Measurements from ENCODE around the gene KDM5A. TPM values are rescaled to one million over a fixed set of nuclear protein-coding genes. Genes with fewer than 3 reads are reported as not detected.

KDM5A gene
- total and polyA plus RNA-seq, 12 donors: 5.5 to 104 (median 58.3) TPM

DNA sequence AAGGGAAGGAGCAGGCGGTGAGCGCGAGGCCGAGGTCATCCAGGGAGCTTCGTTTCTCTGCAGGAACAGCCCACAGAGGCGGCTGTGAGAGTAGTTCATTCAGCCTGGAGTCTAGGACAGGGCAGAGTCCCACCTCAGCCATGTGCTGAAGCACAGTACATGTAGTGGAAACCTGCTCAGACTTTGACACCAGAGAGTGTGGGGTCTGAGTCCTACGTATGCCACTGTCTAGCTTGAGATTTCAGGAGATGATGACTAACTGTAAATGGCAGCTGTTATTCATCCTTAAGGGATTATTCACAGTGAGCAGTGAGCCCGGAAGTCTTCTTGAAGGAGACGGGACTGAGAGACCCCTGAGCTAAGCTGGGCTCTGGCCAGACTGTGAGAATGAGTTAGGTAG is 125.5 kb downstream of the KDM5A start:
- intact Hi-C loops (cut with DNase I): no loop called here
- Histone ChIP-seq H3K9me3 (replicated peaks in 1 of 3) (no peaks in the 10 kb centered on the region), H3K4me1 (replicated peaks in 1 of 2) (no peaks in the 10 kb centered on the region), H3K4me3 (no peak overlapping the region), H3K27me3 (peaks cover 6% of the 10 kb centered on the region), H3K27ac (no peak overlapping the region), H3K36me3 (replicated peaks in 1 of 2) (no peaks in the 10 kb centered on the region)
- 74 to 79% (median 75%) methylated on average over 9 of the region's 9 CpGs for WGBS, 4 donors
- TF ChIP-seq, protein P1, sequence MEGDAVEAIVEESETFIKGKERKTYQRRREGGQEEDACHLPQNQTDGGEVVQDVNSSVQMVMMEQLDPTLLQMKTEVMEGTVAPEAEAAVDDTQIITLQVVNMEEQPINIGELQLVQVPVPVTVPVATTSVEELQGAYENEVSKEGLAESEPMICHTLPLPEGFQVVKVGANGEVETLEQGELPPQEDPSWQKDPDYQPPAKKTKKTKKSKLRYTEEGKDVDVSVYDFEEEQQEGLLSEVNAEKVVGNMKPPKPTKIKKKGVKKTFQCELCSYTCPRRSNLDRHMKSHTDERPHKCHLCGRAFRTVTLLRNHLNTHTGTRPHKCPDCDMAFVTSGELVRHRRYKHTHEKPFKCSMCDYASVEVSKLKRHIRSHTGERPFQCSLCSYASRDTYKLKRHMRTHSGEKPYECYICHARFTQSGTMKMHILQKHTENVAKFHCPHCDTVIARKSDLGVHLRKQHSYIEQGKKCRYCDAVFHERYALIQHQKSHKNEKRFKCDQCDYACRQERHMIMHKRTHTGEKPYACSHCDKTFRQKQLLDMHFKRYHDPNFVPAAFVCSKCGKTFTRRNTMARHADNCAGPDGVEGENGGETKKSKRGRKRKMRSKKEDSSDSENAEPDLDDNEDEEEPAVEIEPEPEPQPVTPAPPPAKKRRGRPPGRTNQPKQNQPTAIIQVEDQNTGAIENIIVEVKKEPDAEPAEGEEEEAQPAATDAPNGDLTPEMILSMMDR (IDR thresholded peaks at IDR 0.05): no peak
- TF ChIP-seq POLR2A (IDR thresholded peaks at IDR 0.05): no peak
- DNase-seq: no peak

DNA sequence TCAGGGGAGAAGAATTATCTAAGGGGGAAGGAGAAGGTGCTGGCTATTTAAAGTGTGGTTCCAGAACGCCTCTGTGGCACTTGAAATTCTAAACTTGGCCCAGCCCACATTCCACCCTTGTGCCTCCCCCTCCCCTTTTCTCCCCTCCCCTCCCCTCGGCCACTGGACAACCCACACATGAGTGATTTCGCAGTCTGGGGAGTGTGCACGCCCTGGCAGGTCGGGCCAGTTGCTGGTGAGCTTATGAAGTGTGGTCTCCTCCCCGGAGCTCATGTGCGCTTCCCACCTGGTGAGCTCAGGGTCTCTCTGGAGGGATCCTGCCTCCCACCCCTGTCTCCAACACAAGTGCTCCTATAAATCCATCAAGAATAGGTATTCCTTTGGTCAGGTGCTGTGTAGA is 126.3 kb downstream of the KDM5A start, which contains the start of gene SLC6A13:
TSS of gene SLC6A13 (minus strand) at position 20 of the 400 bp plus-strand sequence. CDS start 2,784 bp downstream, outside the sequence.
- DNase-seq: no peak
- H3K27me3 ChIP-seq: peaks cover 6% of the 10 kb centered on the region
- no peaks in the 10 kb centered on the region for H3K36me3 ChIP-seq (replicated peaks in 1 of 2)
- WGBS, 4 donors: 21 to 26% (median 24%) methylated on average over 6 to 7 of the region's 7 CpGs
- no peak within 1 kb of the TSS for H3K4me3 ChIP-seq
- intact Hi-C loops (cut with DNase I): no loop called here
- no peaks in the 10 kb centered on the region for H3K4me1 ChIP-seq (replicated peaks in 1 of 2)
- no peaks in the 10 kb centered on the region for H3K9me3 ChIP-seq (replicated peaks in 1 of 3)
- H3K27ac ChIP-seq: no peak within 1 kb of the TSS
- no peak for TF ChIP-seq POLR2A (IDR thresholded peaks at IDR 0.05)
- TF ChIP-seq, protein P1 (IDR thresholded peaks at IDR 0.05): no peak

DNA sequence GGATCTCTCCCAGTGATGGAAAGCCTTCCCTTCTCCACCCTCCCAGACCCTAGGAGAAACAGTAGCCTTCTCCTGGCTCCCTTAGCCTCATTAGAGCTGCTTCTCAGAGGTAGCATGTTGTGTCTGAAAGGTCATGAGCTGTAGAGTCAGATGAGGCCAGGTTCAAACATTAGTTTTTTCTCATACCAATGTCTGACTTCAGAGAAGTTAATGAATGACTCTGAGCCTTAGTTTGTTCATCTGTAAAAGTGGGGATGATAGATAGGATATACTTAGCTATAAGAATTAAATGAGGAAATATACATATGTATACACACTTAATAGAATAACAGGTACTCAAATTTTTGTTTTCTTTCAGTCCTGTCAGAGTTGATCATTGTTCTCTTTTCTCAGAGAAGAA is 127.0 kb downstream of the KDM5A start:
- H3K4me3 ChIP-seq: no peak overlapping the region
- H3K27me3 ChIP-seq: peaks cover 6% of the 10 kb centered on the region
- no peak overlapping the region for H3K27ac ChIP-seq
- no peaks in the 10 kb centered on the region for H3K9me3 ChIP-seq (replicated peaks in 1 of 3)
- H3K36me3 ChIP-seq (replicated peaks in 1 of 2): no peaks in the 10 kb centered on the region
- TF ChIP-seq, protein P1 (IDR thresholded peaks at IDR 0.05): no peak
- TF ChIP-seq POLR2A (IDR thresholded peaks at IDR 0.05): no peak
- intact Hi-C loops (cut with DNase I): no loop called here
- no peak for DNase-seq
- H3K4me1 ChIP-seq (replicated peaks in 1 of 2): no peaks in the 10 kb centered on the region

DNA sequence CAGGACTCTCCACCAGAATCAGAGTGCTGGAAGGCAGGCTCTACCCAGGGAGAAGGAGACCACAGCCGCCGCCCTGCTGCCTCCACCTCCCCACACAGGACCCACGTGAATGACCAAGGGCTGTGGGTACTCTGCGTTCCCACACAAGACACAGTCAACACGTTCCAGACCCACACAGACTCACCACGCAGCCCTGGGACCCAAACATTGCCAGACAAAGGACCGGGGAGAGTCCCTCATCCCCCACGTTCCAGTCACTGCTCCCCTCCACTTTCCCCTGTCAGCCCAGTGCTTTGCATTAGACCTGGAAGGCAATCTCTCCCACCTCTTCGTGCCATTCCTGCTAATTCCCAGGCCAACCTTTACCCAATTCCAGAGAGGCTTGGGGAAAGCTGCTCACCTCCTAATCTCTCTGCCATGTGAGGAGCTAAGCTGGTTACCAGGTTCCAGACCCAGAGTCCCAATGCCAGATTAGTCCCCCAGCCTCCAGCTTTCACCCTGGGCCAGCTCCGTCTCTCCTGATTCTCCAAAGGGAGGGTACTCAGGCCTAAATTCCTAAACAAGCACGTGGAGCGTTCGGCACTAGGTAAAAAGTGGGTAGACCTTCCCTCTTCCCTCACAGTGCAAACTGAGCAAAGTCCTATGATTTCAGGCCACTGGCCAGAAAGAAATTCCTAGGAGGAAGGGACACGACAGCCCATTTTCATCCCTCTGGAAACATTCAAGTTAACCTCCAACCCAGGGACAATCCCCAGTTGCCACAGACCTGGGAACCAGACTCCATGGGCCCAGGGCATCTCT is 131.4 kb downstream of the KDM5A start:
- H3K9me3 ChIP-seq (replicated peaks in 1 of 3): no peaks in the 10 kb centered on the region
- H3K4me3 ChIP-seq: no peak overlapping the region
- TF ChIP-seq, protein P1 (IDR thresholded peaks at IDR 0.05): no peak
- TF ChIP-seq POLR2A (IDR thresholded peaks at IDR 0.05): no peak
- H3K27me3 ChIP-seq: peaks cover 14% of the 10 kb centered on the region
- WGBS, 4 donors: 70 to 77% (median 75%) methylated on average over 14 of the region's 14 CpGs
- no peaks in the 10 kb centered on the region for H3K36me3 ChIP-seq (replicated peaks in 1 of 2)
- H3K4me1 ChIP-seq (replicated peaks in 1 of 2): no peaks in the 10 kb centered on the region
- intact Hi-C loops (cut with DNase I): no loop called here
- no peak for DNase-seq
- H3K27ac ChIP-seq: no peak overlapping the region

Data from adrenal gland (tissue), 12 donors.